Endothelial cell of umbilical vein (primary cell): ENCODE results near the gene EDAR. TPM values are rescaled to one million over a fixed set of nuclear protein-coding genes. Genes with fewer than 3 reads are reported as not detected.

Experiments used
- BruUV-seq: library from RNA; stranded (reverse); fragments of 400-500 nt; replicated peaks from 2 replicates; lab custom pipeline; 2021; lab: Mats Ljungman, UMichigan
- CTCF ChIA-PET: fragments of 300-600, 350-600 bp; sonication (Branson Sonifier 250); formaldehyde crosslinking; loops from one replicate; lab custom pipeline; 2021; ENCODE audit warnings: antibody characterized with exemption, inconsistent platforms; lab: Charles Lee
- POLR2A ChIA-PET: fragments of 300-600, 350-600 bp; sonication (Branson Sonifier 250); formaldehyde crosslinking; loops from one replicate; lab custom pipeline; 2021; ENCODE audit warnings: antibody characterized with exemption, inconsistent platforms; lab: Charles Lee
- DNase-seq: peaks from one replicate; pipeline ENCODE4 v3.0.0-alpha.2; 2011; ENCODE audit warnings: low read depth, low spot score
- FAIRE-seq: peaks from 2 replicates; lab custom pipeline; 2011; peaks lifted over from hg19 to GRCh38; lab: Jason Lieb, UNC
- H2AFZ ChIP-seq: 2 replicates; pipeline ENCODE4 v1.6.0; 2012; ENCODE audit warnings: low read depth, low read length, control low read depth, inconsistent platforms
- H3K27ac ChIP-seq: 2 replicates; pipeline ENCODE4 v1.5.1; 2011; ENCODE audit warnings: low read depth, mild to moderate bottlenecking, control low read depth, low read length, moderate library complexity; ENCODE audit not compliant: insufficient read depth
- H3K27me3 ChIP-seq, 2 experiments: 2 replicates each; pipeline versions ENCODE4 v1.6.0 to v1.6.1; 2011; ENCODE audit warnings: low read length in 2 of 2, mixed read lengths in 1 of 2; ENCODE audit not compliant: control insufficient read depth in 2 of 2, insufficient read depth in 2 of 2
- H3K36me3 ChIP-seq, 2 experiments: 2 replicates in 1 of 2; 3 replicates in 1 of 2; pipeline ENCODE4 v1.5.1; 2011; ENCODE audit warnings: low read length in 2 of 2, mild to moderate bottlenecking in 1 of 2, moderate library complexity in 1 of 2; ENCODE audit not compliant: control insufficient read depth in 2 of 2, insufficient read depth in 2 of 2; ENCODE audit errors: extremely low read depth in 1 of 2
- H3K4me1 ChIP-seq: 3 replicates; pipeline ENCODE4 v1.5.1; 2011; ENCODE audit warnings: mild to moderate bottlenecking, low read length; ENCODE audit not compliant: control insufficient read depth, insufficient read depth; ENCODE audit errors: extremely low read depth
- H3K4me2 ChIP-seq: 2 replicates; pipeline ENCODE4 v1.6.1; 2011; ENCODE audit warnings: low read length, control low read depth, mixed read lengths; ENCODE audit not compliant: insufficient read depth
- H3K4me3 ChIP-seq, 3 experiments: fragments of 200-600 bp in 1 of 3; sonication (generic), shearing (Covaris generic) in 1 of 3; replicated peaks in 1 of 3; 2 replicates each; pipeline ENCODE4 v1.5.1; 2011 to 2016; ENCODE audit warnings: control low read depth in 3 of 3, low read length in 3 of 3, mild to moderate bottlenecking in 2 of 3, inconsistent platforms in 1 of 3, low read depth in 1 of 3, moderate library complexity in 1 of 3; ENCODE audit not compliant: insufficient read depth in 1 of 3
- H3K79me2 ChIP-seq: 2 replicates; pipeline ENCODE4 v1.6.0; 2012; ENCODE audit warnings: low read length, inconsistent platforms; ENCODE audit not compliant: control insufficient read depth, insufficient read depth
- H3K9ac ChIP-seq: replicated peaks from 2 replicates; pipeline ENCODE3; 2011; ENCODE audit warnings: low read length, control low read depth; ENCODE audit not compliant: insufficient read depth; ENCODE audit errors: extremely low read depth
- H3K9me1 ChIP-seq: replicated peaks from 3 replicates; pipeline ENCODE4 v1.6.0; 2011; ENCODE audit warnings: mild to moderate bottlenecking, low read length; ENCODE audit not compliant: control insufficient read depth, insufficient read depth; ENCODE audit errors: extremely low read depth
- H3K9me3 ChIP-seq: replicated peaks from 2 replicates; pipeline ENCODE4 v1.5.1; 2012; ENCODE audit warnings: low read length, inconsistent platforms; ENCODE audit not compliant: control insufficient read depth, insufficient read depth
- H4K20me1 ChIP-seq: replicated peaks from 2 replicates; pipeline ENCODE3; 2011; ENCODE audit warnings: mild to moderate bottlenecking, low read length; ENCODE audit not compliant: control insufficient read depth, insufficient read depth; ENCODE audit errors: extremely low read depth
- EZH2 ChIP-seq: IDR thresholded peaks from 2 replicates; pipeline ENCODE4 v1.6.1; 2012; ENCODE audit warnings: borderline replicate concordance, low read depth, mild to moderate bottlenecking, moderate library complexity, low read length, inconsistent platforms; ENCODE audit not compliant: severe bottlenecking
- FOS ChIP-seq: IDR thresholded peaks from 2 replicates; pipeline ENCODE4 v1.6.1; 2011; ENCODE audit warnings: mild to moderate bottlenecking, low read length, moderate library complexity, borderline replicate concordance; ENCODE audit not compliant: insufficient read depth
- GATA2 ChIP-seq: IDR thresholded peaks from 2 replicates; pipeline ENCODE4 v1.7.0; 2011; ENCODE audit warnings: low read depth, mild to moderate bottlenecking, moderate library complexity, mixed read lengths, low read length; ENCODE audit not compliant: insufficient read length, insufficient read depth
- JUN ChIP-seq: IDR thresholded peaks from 2 replicates; pipeline ENCODE4 v1.6.1; 2011; ENCODE audit warnings: borderline replicate concordance, low read depth; ENCODE audit not compliant: insufficient read length, insufficient read depth
- MYC ChIP-seq: IDR thresholded peaks from one replicate; pipeline ENCODE4 v1.6.1; 2011; ENCODE audit warnings: mild to moderate bottlenecking, low read depth, low read length
- POLR2A ChIP-seq: IDR thresholded peaks from 2 replicates; pipeline ENCODE4 v1.6.1; 2012; ENCODE audit warnings: low read depth, mild to moderate bottlenecking, control low read depth, low read length
- POLR2AphosphoS5 ChIP-seq: IDR thresholded peaks from 2 replicates; pipeline ENCODE4 v1.6.1; 2012; ENCODE audit warnings: low read depth, mild to moderate bottlenecking, control low read depth, low read length, moderate library complexity; ENCODE audit not compliant: insufficient read depth
- dilution Hi-C: fragments of 300-500 bp; cut with MboI; formaldehyde crosslinking; loops from one replicate; pipeline ENCODE4 v1.15.0; 2019; ENCODE audit warnings: low sequenced_read_pairs; ENCODE audit not compliant: extremely low pct_ligation_motif_present
- intact Hi-C: fragments of 100-400 bp; cut with micrococcal nuclease; formaldehyde crosslinking; loops from one replicate; pipeline ENCODE4 v1.10.0; 2022
- polyA plus RNA-seq, 4 experiments: library from polyadenylated mRNA; depleted of rRNA in 3 of 4; stranded (reverse) in 3 of 4; unstranded in 1 of 4; fragments of >200 nt; gene quantifications; 2 replicates each; pipeline versions ENCODE4 v1.2.1 to v1.2.3, GENCODE V29; 2011 to 2012; ENCODE audit warnings: missing spikeins in 1 of 4
- total RNA-seq: library from RNA; stranded (reverse); gene quantifications from 2 replicates; pipeline ENCODE4 v1.2.3, GENCODE V29; 2021
- TF ChIP-seq, protein P1 (sequence below): IDR thresholded peaks from 2 replicates; pipeline ENCODE4 v1.6.1; 2011; ENCODE audit not compliant: insufficient read depth, insufficient read length
- TF ChIP-seq, protein P2 (sequence below), 2 donors: IDR thresholded peaks; 1 replicate in 1 of 2; 2 replicates in 1 of 2; pipeline ENCODE4 v1.5.1; 2011; ENCODE audit warnings: low read length in 2 of 2, mild to moderate bottlenecking in 2 of 2, moderate library complexity in 2 of 2, control low read depth in 1 of 2, inconsistent platforms in 1 of 2, low read depth in 1 of 2; ENCODE audit not compliant: insufficient read depth in 1 of 2; ENCODE audit errors: extremely low read depth in 1 of 2

The EDAR gene
- total and polyA plus RNA-seq, 2 donors (not counting 3 experiments of a cell fraction or from before 2014, with no cell fraction given): not detected

DNA sequence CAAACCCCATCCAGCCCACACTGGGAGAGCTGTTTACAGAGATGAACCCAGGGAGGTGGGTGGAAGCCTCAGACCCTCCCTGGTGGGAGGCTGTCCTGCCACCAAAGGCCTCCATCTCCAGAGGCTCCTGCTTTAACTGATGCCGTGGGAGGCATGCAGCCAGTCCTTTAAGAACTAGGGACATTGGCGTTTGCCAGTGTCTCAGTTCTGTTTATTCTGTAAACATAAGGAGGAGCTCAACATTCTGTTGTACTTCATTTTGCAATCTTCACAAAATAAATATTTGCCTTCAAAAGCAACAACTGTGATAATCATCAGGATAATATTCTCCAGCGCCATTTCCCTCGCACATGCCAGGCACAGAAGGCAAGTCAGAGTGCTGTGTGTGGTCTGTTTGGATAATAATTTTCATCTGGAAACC lies 6.8 kb downstream of the EDAR start:
- Histone ChIP-seq H3K4me2 (no peak overlapping the region), H3K4me3 (no peak overlapping the region), H3K9me3 (no peaks in the 10 kb centered on the region), H3K27me3 (peaks cover 18 to 23% of the 10 kb centered on the region in 2 experiments), H3K9ac (no peak overlapping the region), H3K4me1 (no peaks in the 10 kb centered on the region), H3K9me1 (no peaks in the 10 kb centered on the region), H3K79me2 (no peaks in the 10 kb centered on the region), H2AFZ (no peak overlapping the region), H3K27ac (no peak overlapping the region), H3K36me3 (no peaks in the 10 kb centered on the region), H4K20me1 (no peaks in the 10 kb centered on the region)
- CTCF ChIA-PET: interaction anchor here (1.7 kb wide), 1 partner anchor 11 kb away, joined by 5 read pairs; no protein-coding TSS in a partner anchor
- dilution Hi-C loops (no loop called here), intact Hi-C loops (no loop called here)
- BruUV-seq: no TSS peak
- POLR2A ChIA-PET: no interaction called here
- no peak for DNase-seq
- no peak for FAIRE-seq
- no peak for TF ChIP-seq FOS
- TF ChIP-seq, protein P1, sequence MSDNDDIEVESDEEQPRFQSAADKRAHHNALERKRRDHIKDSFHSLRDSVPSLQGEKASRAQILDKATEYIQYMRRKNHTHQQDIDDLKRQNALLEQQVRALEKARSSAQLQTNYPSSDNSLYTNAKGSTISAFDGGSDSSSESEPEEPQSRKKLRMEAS: no peak
- no peak for TF ChIP-seq EZH2
- TF ChIP-seq POLR2AphosphoS5: no peak
- TF ChIP-seq, protein P2, sequence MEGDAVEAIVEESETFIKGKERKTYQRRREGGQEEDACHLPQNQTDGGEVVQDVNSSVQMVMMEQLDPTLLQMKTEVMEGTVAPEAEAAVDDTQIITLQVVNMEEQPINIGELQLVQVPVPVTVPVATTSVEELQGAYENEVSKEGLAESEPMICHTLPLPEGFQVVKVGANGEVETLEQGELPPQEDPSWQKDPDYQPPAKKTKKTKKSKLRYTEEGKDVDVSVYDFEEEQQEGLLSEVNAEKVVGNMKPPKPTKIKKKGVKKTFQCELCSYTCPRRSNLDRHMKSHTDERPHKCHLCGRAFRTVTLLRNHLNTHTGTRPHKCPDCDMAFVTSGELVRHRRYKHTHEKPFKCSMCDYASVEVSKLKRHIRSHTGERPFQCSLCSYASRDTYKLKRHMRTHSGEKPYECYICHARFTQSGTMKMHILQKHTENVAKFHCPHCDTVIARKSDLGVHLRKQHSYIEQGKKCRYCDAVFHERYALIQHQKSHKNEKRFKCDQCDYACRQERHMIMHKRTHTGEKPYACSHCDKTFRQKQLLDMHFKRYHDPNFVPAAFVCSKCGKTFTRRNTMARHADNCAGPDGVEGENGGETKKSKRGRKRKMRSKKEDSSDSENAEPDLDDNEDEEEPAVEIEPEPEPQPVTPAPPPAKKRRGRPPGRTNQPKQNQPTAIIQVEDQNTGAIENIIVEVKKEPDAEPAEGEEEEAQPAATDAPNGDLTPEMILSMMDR (IDR thresholded peaks at IDR 0.05; ENCODE audit: extremely low read depth in 1 of 2, insufficient read depth in 1 of 2, low read depth in 1 of 2, low read length in 2 of 2): no peak
- TF ChIP-seq GATA2: no peak
- no peak for TF ChIP-seq JUN
- TF ChIP-seq POLR2A: no peak
- TF ChIP-seq MYC: no peak
